Activated naive CD8-positive, alpha-beta T cell treated with anti-CD3 and anti-CD28 coated beads, Interleukin-2, amount 50 U/mL, for 16 hours (primary cell): Measurements from ENCODE around the gene MICOS13.

Experiments used
- DNase-seq: peaks from one replicate; pipeline ENCODE4 v3.0.0-alpha.2; 2020; ENCODE audit warnings: low read depth, low spot score

Gene MICOS13

GRCh38 chr19:5687360-5688198, 7.3 kb upstream of the MICOS13 start:
- DNase-seq, result no peak

GRCh38 chr19:5686647-5687359, 6.5 kb upstream of the MICOS13 start:
- peak; percentile 99 for DNase-seq

- no peak for DNase-seq
These were observed 6.0 kb upstream of the MICOS13 start for GRCh38 chr19:5686326-5686646.

GRCh38 chr19:5684694-5685430, 4.5 kb upstream of the MICOS13 start:
- no peak for DNase-seq

- DNase-seq, result no peak
These were observed 3.0 kb upstream of the MICOS13 start for GRCh38 chr19:5683177-5683886.

- no peak for DNase-seq
These were observed 1.8 kb upstream of the MICOS13 start for GRCh38 chr19:5682107-5682482.

- no peak for DNase-seq
These were observed 1.2 kb upstream of the MICOS13 start for GRCh38 chr19:5681391-5682106.

GRCh38 chr19:5680084-5680436, 256 bp downstream of the MICOS13 start:
- no peak for DNase-seq

- no peak for DNase-seq
These were observed 830 bp downstream of the MICOS13 start for GRCh38 chr19:5679289-5680083.

GRCh38 chr19:5678071-5678718, 2.1 kb downstream of the MICOS13 start:
- DNase-seq, result no peak

- no peak for DNase-seq
These were observed 2.7 kb downstream of the MICOS13 start for GRCh38 chr19:5677580-5677979.

GRCh38 chr19:5677136-5677535, 3.2 kb downstream of the MICOS13 start:
- DNase-seq, result no peak

GRCh38 chr19:5676772-5677105, 3.6 kb downstream of the MICOS13 start:
- no peak for DNase-seq

GRCh38 chr19:5676105-5676771, 4.1 kb downstream of the MICOS13 start:
- DNase-seq, result no peak

GRCh38 chr19:5674714-5675113, 5.6 kb downstream of the MICOS13 start:
- DNase-seq, result no peak

GRCh38 chr19:5673752-5674151, 6.6 kb downstream of the MICOS13 start:
- DNase-seq, result no peak

GRCh38 chr19:5672708-5673459, 7.4 kb downstream of the MICOS13 start:
- DNase-seq, result no peak

GRCh38 chr19:5671600-5671999, 8.7 kb downstream of the MICOS13 start:
- no peak for DNase-seq

GRCh38 chr19:5669212-5669611, 11.1 kb downstream of the MICOS13 start:
- DNase-seq, result no peak
